Mucosa of gallbladder (tissue), 1 donor: ENCODE measurements around the gene GPN2. TPM values are rescaled to one million over a fixed set of nuclear protein-coding genes. Genes with fewer than 3 reads are reported as not detected.
"Not testable (repeated sequence)": the region's sequence is repeated elsewhere in the genome, so short reads cannot be mapped to it uniquely, and the experiment has no call there.

Experiments used
- DNase-seq: peaks from one replicate; pipeline ENCODE4 v3.0.0-alpha.2; 2020; ENCODE audit warnings: low spot score
- total RNA-seq: library from RNA; stranded (reverse); gene quantifications from one replicate; pipeline ENCODE4 v1.2.1, GENCODE V29; 2021
- donor health status: DM: no; HTN: no; CAD: no.

Gene GPN2
- total RNA-seq, 1 donor from 2014 or later = 31.5 TPM

GRCh38 chr1:26858160-26858559 lies 31.9 kb downstream of the GPN2 start:
- DNase-seq = no peak

DNA sequence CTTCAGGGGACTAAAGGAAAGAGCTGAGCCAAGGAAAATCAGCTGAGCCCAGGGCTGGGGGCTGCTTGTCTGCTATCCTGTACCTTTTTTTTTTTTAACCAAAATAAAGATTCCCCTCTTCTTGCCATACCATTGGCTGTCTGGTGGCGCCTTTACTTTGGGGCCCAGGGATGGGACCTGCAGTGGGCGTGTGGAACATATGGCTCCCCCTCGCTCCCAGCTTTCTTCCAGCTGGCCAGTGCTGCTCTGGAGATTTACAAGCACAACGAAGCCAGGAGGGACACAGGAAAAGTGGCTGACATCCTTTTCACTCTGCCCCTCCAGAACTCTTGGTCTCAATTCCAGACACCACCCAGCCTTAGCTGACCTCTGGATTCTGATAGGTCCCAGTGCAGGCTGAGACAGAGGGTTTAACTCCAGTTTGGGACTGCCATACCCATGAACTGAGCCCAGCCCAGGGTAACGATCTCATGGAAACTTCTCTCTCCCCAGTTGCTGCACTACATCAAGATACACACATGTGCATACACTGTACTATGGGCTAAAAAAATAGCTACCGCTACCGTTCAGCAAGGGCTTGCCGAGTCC lies 32.5 kb downstream of the GPN2 start:
- DNase-seq = no peak

- DNase-seq = no peak
Observed at GRCh38 chr1:26856604-26857469, 33.2 kb downstream of the GPN2 start.

DNA sequence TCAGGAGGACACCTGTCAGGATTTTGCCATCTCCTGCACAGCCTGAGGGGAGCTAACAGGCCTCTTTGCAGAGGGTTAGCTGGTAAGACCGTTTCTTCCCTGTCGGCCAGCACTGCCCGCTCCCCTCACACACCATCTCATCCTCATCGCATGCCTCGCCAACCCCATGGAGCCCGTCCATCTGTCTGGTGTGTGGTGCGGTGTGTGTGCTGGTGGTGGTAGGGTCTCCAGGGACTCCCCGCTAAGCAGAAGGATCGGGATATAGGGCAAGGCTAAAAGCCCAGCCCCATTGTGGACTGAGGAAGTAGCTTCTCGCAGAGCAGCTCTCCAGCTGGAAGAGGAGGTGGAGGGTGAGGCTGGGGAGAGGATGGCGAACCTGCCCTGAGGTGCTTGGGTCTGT lies 33.9 kb downstream of the GPN2 start:
- DNase-seq = no peak

DNA sequence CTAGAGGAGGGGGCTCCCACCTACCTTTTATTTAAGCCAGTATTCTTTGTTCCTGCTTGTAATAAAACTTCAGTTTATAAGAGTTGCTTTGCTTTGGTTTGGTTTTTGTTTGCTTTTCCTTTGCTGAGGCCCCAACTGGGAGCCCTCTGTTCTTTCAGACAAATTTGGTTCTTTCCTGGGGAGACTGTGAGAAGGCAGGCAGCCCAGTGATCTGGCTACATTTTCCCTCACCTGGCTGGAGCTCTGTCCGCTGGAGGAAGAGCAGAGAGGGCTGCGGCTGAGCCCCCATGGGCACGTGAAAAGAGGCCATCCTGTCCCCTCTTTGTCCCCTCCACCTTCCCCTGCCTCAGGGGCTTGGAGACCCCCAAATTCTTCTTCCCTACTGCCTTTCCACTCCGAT lies 34.4 kb downstream of the GPN2 start:
- no peak for DNase-seq

DNA sequence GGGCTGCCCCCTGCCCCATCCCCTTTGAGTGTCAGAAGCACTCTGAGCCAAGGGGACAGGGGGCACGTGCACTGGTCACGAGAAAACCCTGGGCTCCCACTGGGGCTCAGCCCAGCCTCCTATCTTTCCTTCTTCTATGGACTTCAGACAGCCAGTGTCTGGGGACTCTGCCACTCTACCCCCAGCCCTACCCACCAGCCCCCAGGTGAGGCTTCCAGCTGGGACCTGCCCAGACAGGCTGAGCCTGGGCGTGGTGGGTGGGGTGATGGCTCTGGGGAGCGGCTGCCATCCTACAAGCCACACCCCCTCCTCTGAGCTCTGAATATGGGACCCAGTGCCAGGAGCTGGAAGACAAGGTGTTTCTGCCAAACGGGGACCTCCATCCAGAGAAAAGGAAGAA lies 35.2 kb downstream of the GPN2 start:
- no peak for DNase-seq

GRCh38 chr1:26853600-26853999 lies 36.5 kb downstream of the GPN2 start:
- DNase-seq = no peak

DNA sequence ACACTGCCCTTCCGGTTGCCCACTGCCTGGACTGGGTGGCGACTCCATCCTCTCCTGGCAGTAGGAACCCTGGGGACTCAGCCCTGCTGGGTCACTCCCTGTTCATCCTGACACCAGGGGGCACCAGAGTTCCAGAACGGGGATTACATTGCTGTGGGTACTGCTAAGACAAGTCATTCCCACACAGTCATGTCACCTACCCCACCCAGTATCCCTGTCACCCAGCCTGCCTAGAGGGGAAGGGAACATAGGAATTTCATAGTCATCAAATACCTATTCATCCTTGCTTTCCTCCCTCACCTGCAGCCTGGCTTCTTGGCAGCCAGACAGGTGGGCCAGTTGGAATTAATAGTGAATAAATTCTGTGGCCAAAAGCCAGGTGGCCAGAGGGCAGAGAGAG lies 36.9 kb downstream of the GPN2 start:
- DNase-seq = peak; percentile 85

DNA sequence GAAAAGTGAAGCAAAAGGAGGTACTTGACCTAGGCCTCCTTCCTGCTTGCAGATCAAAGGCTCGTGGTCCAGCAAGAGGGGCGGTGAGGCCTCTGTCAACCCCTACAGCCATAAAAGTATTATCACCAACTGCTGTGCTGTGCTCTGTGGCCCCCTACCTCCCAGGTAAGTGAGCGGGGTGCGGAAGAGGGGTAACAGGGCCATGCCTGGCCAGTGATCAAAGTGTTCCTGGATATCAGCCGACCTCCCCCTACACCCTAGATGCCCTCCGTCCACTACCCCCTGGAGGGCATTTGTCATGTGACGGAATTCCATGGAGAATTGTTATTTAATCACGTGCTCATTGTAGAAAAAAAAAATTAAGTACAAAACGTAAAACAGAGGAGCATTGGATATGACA lies 37.4 kb downstream of the GPN2 start:
- DNase-seq = no peak

GRCh38 chr1:26851106-26851684 lies 38.9 kb downstream of the GPN2 start:
- no peak for DNase-seq

- peak; percentile 82 for DNase-seq
Observed at GRCh38 chr1:26848941-26849774, 40.9 kb downstream of the GPN2 start.

GRCh38 chr1:26848499-26848898 lies 41.6 kb downstream of the GPN2 start:
- no peak for DNase-seq

- DNase-seq = not testable (repeated sequence)
Observed at GRCh38 chr1:26847826-26848225, 42.3 kb downstream of the GPN2 start.

DNA sequence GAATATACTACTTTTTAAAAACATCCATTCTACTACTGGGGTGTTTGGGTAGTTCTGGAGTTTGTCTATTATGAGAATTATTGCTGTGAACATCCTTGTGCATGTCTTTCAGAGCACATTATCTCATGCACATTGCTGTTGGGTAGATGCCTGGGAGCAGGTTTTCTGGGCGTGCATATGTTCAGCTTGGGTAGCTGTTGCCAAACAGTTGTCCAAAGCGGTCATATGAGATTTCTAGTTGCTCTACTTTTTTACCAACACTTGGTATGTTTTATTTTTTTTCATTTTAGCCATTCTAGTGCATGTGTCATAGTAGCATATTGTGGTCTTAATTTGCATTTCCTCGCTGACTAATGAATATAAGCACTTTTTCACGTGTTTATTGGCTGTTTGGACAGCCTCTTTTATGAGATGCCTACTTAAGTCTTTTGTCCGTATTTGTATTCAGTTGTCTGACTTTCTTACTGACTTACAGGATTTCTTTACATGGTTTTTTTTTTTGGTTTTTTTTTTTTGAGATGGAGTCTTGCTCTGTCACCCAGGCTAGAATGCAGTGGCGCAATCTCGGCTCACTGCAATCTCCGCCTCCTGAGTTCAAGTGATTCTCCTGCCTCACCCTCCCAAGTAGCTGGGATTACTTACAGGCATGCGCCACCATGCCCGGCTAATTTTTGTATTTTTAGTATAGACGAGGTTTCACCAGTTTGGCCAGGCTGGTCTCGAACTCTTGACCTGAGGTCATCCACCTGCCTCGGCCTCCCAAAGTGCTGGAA lies 45.5 kb downstream of the GPN2 start:
- no peak for DNase-seq

GRCh38 chr1:26839779-26840178 lies 50.3 kb downstream of the GPN2 start:
- no peak for DNase-seq

DNA sequence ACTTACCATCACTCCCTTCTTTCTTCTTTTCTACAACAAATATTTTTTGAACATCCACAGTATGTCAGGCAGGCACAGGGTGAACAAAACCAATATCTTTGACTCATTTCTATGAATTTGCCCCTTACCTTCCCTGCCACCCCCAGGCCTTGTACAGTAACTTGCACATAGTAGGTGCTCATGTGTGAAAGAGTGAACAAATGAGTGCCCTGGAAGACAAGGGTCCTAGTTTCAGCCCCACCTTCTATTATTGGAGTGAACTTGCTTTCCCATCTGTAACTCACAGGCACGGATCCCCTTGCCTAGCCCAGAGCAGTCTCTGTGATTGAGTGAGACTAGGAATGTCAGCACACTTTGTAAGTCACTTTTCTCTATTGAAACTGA lies 50.8 kb downstream of the GPN2 start:
- DNase-seq = no peak

GRCh38 chr1:26838474-26839338 lies 51.4 kb downstream of the GPN2 start:
- DNase-seq = no peak

DNA sequence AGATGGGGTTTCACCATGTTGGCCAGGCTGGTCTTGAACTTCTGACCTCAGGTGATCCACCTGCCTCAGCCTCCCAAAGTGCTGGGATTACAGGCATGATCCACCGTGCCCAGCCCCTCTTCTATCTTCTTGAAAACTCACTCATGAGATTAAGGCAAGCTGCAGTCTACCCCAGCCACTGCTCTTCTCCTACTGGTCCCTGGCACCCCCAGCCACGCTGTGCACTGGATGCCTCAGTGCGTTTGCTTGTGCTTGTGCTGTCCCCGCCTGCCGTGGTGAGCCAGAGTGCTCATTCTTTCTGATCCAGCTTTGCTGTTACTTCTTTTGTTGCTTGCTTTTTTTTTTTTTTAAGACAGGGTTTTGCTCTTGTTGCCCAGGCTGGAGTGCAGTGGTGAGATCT lies 52.4 kb downstream of the GPN2 start:
- DNase-seq = not testable (repeated sequence)

GRCh38 chr1:26833432-26834405 lies 56.4 kb downstream of the GPN2 start:
- peak; percentile 44 for DNase-seq
